GM23338 (cell line): Measurements from ENCODE around the gene MAD1L1. TPM values are rescaled to one million over a fixed set of nuclear protein-coding genes. Genes with fewer than 3 reads are reported as not detected.

Experiments used
- ATAC-seq: fragments of 200-7000 bp; cut with Tn5 transposase; 3 replicates; pipeline ENCODE4 v1.9.1; 2020
- DNase-seq: peaks from one replicate; pipeline ENCODE4 v3.0.0-alpha.2; 2015; ENCODE audit warnings: low spot score
- H2AFZ ChIP-seq: fragments of 200-600 bp; sonication (generic); 2 replicates; pipeline ENCODE4 v1.8.0; 2016; ENCODE audit warnings: antibody characterized with exemption, mild to moderate bottlenecking, moderate library complexity
- H3F3A ChIP-seq: fragments of 200-600 bp; sonication (generic); replicated peaks from 2 replicates; pipeline ENCODE4 v1.8.0; 2017; ENCODE audit warnings: antibody characterized with exemption, mixed run types, low read depth
- H3K27ac ChIP-seq: fragments of 200-600 bp; sonication (generic); 2 replicates; pipeline ENCODE4 v1.6.1; 2016; ENCODE audit warnings: low read depth
- H3K27me3 ChIP-seq: fragments of 200-600 bp; sonication (generic); 2 replicates; pipeline ENCODE4 v1.8.0; 2016; ENCODE audit warnings: mild to moderate bottlenecking, mixed run types, moderate library complexity; ENCODE audit not compliant: insufficient read depth
- H3K36me3 ChIP-seq: fragments of 200-600 bp; sonication (generic); 2 replicates; pipeline ENCODE4 v1.8.0; 2016; ENCODE audit warnings: mild to moderate bottlenecking; ENCODE audit not compliant: insufficient read depth
- H3K4me1 ChIP-seq: fragments of 200-600 bp; sonication (generic); 2 replicates; pipeline ENCODE4 v1.8.0; 2016; ENCODE audit warnings: mild to moderate bottlenecking, moderate library complexity; ENCODE audit not compliant: insufficient read depth
- H3K4me2 ChIP-seq: fragments of 200-600 bp; sonication (generic); 2 replicates; pipeline ENCODE4 v1.7.1; 2017; ENCODE audit warnings: mixed run types
- H3K4me3 ChIP-seq: fragments of 200-600 bp; sonication (generic); 2 replicates; pipeline ENCODE4 v1.6.1; 2016; ENCODE audit warnings: mixed run types
- H3K79me2 ChIP-seq: fragments of 200-600 bp; sonication (generic); replicated peaks from 2 replicates; pipeline ENCODE4 v1.8.0; 2017; ENCODE audit warnings: mild to moderate bottlenecking; ENCODE audit not compliant: insufficient read depth
- H3K9me2 ChIP-seq: fragments of 200-600 bp; sonication (generic); 2 replicates; pipeline ENCODE4 v1.8.0; 2017; ENCODE audit not compliant: insufficient read depth
- H4K20me1 ChIP-seq: fragments of 200-600 bp; sonication (generic); replicated peaks from 2 replicates; pipeline ENCODE4 v1.8.0; 2017; ENCODE audit warnings: mild to moderate bottlenecking; ENCODE audit not compliant: insufficient read depth
- H3K27ac Mint-ChIP-seq: 2 replicates; pipeline ENCODE4 v1.8.0; 2020; ENCODE audit warnings: inconsistent platforms, mild to moderate bottlenecking, moderate library complexity, mixed read lengths
- H3K27me3 Mint-ChIP-seq: 3 replicates; pipeline ENCODE4 v1.8.0; 2022; ENCODE audit warnings: low read depth, mild to moderate bottlenecking, moderate library complexity, mixed read lengths, inconsistent platforms; ENCODE audit not compliant: insufficient read depth, poor library complexity
- H3K36me3 Mint-ChIP-seq: 3 replicates; pipeline ENCODE4 v1.8.0; 2021; ENCODE audit warnings: low read depth, mild to moderate bottlenecking, inconsistent platforms, moderate library complexity, mixed read lengths
- H3K4me1 Mint-ChIP-seq: 3 replicates; pipeline ENCODE4 v1.8.0; 2020; ENCODE audit warnings: mild to moderate bottlenecking, inconsistent platforms, mixed read lengths
- H3K4me3 Mint-ChIP-seq: 3 replicates; pipeline ENCODE4 v1.8.0; 2021; ENCODE audit warnings: moderate library complexity, mild to moderate bottlenecking, inconsistent platforms, mixed read lengths
- H3K9me3 Mint-ChIP-seq: 3 replicates; pipeline ENCODE4 v1.8.0; 2020; ENCODE audit warnings: moderate library complexity, mild to moderate bottlenecking, inconsistent platforms, mixed read lengths
- CREB1 ChIP-seq: fragments of 250-450 bp; sonication (Bioruptor Pico); IDR thresholded peaks from 2 replicates; pipeline ENCODE4 v1.5.0; 2020; ENCODE audit warnings: low read depth, mild to moderate bottlenecking, moderate library complexity
- CTCF ChIP-seq, 2 experiments: fragments of 200-600 bp in 1 of 2; sonication (generic) in 1 of 2; conservative IDR thresholded peaks; 2 replicates each; pipeline versions ENCODE4 v1.5.1 to v1.6.1; 2016 to 2017; ENCODE audit warnings: antibody characterized with exemption in 2 of 2, low read depth in 2 of 2, mild to moderate bottlenecking in 2 of 2, moderate library complexity in 1 of 2
- EZH2 ChIP-seq: fragments of 200-600 bp; sonication (generic); IDR thresholded peaks from one replicate; pipeline ENCODE4 v1.8.0; 2017; ENCODE audit warnings: antibody characterized with exemption, mild to moderate bottlenecking, low read depth; ENCODE audit not compliant: unreplicated experiment
- EZH2phosphoT487 ChIP-seq: fragments of 200-600 bp; sonication (generic); IDR thresholded peaks from one replicate; pipeline ENCODE4 v1.8.1; 2018; ENCODE audit warnings: antibody characterized with exemption; ENCODE audit not compliant: unreplicated experiment
- JUNB ChIP-seq: IDR thresholded peaks from one replicate; pipeline ENCODE4 v1.6.1; 2016; ENCODE audit warnings: antibody characterized with exemption; ENCODE audit not compliant: unreplicated experiment
- NANOG ChIP-seq: IDR thresholded peaks from 2 replicates; pipeline ENCODE4 v1.6.1; 2016; ENCODE audit warnings: antibody characterized with exemption, borderline replicate concordance
- POLR2AphosphoS5 ChIP-seq: IDR thresholded peaks from 2 replicates; pipeline ENCODE4 v1.6.1; 2016; ENCODE audit warnings: antibody characterized with exemption, low read depth
- STAT1 ChIP-seq: IDR thresholded peaks from one replicate; pipeline ENCODE4 v1.6.1; 2016; ENCODE audit warnings: antibody characterized with exemption; ENCODE audit not compliant: unreplicated experiment
- ZNF114 ChIP-seq: fragments of 250-450 bp; sonication (Bioruptor Pico); IDR thresholded peaks from 2 replicates; pipeline ENCODE4 v1.5.0; 2020; ENCODE audit warnings: mild to moderate bottlenecking, moderate library complexity
- polyA plus RNA-seq: library from polyadenylated mRNA; unstranded; fragments of >200 nt; fragmentation: Nextera tagmentation; extraction: Ambion mirVana; gene quantifications from 2 replicates; pipeline ENCODE4 v1.2.1, GENCODE V29; 2016
- total RNA-seq: library from RNA; depleted of rRNA; stranded (reverse); fragments of >200 nt; shearing (Covaris generic); gene quantifications from 2 replicates; pipeline ENCODE4 v1.2.3, GENCODE V29; 2014
- TF ChIP-seq, protein P1 (sequence below): IDR thresholded peaks from one replicate; pipeline ENCODE4 v1.6.1; 2018; ENCODE audit warnings: antibody characterized with exemption; ENCODE audit not compliant: unreplicated experiment

Gene MAD1L1
- total and polyA plus RNA-seq, 2 experiments from 2014 or later: 40.3 to 59.3 TPM

GRCh38 chr7:1961701-1962276 lies 271.0 kb downstream of the MAD1L1 start (continued):
- TF ChIP-seq CTCF (conservative IDR thresholded peaks at IDR 0.05; ENCODE audit: low read depth in 2 of 2): no peak
- TF ChIP-seq STAT1: no peak
- no peak for TF ChIP-seq EZH2phosphoT487
- no peak for TF ChIP-seq ZNF114 (CRISPR knock-in tag)
- TF ChIP-seq POLR2AphosphoS5: no peak
- TF ChIP-seq NANOG: no peak
- TF ChIP-seq CREB1 (CRISPR knock-in tag): no peak
- TF ChIP-seq JUNB: no peak
- TF ChIP-seq, protein P1, sequence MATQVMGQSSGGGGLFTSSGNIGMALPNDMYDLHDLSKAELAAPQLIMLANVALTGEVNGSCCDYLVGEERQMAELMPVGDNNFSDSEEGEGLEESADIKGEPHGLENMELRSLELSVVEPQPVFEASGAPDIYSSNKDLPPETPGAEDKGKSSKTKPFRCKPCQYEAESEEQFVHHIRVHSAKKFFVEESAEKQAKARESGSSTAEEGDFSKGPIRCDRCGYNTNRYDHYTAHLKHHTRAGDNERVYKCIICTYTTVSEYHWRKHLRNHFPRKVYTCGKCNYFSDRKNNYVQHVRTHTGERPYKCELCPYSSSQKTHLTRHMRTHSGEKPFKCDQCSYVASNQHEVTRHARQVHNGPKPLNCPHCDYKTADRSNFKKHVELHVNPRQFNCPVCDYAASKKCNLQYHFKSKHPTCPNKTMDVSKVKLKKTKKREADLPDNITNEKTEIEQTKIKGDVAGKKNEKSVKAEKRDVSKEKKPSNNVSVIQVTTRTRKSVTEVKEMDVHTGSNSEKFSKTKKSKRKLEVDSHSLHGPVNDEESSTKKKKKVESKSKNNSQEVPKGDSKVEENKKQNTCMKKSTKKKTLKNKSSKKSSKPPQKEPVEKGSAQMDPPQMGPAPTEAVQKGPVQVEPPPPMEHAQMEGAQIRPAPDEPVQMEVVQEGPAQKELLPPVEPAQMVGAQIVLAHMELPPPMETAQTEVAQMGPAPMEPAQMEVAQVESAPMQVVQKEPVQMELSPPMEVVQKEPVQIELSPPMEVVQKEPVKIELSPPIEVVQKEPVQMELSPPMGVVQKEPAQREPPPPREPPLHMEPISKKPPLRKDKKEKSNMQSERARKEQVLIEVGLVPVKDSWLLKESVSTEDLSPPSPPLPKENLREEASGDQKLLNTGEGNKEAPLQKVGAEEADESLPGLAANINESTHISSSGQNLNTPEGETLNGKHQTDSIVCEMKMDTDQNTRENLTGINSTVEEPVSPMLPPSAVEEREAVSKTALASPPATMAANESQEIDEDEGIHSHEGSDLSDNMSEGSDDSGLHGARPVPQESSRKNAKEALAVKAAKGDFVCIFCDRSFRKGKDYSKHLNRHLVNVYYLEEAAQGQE: no peak
- no peak for TF ChIP-seq EZH2

DNA sequence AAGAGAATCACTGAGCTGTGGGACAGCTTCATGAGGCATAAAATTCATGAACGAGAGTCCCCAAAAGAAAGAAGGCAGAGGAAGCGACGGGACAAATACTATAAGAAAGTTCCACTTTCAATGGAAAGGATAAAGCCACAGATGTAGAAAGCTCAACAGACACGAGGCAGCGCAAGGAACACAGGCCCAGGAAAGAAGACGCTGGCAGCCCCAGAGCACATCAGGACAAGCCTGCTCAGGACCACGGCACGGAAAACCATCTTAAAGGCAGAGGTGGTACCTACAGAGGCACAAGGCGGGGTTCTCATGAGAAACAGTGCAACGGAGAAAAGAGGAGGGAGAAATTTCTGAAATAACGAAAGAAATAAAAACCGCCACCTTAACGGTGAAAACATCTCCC lies 273.4 kb downstream of the MAD1L1 start:
- Histone ChIP-seq H3K27me3 (no peaks in the 10 kb centered on the region), H3K79me2 (no peaks in the 10 kb centered on the region; the same call in none of the 2 replicates), H3K4me1 (no peaks in the 10 kb centered on the region), H3K36me3 (no peaks in the 10 kb centered on the region), H3K4me2 (no peak overlapping the region), H3K27ac (no peak overlapping the region), H4K20me1 (no peaks in the 10 kb centered on the region; the same call in 1 of the 2 replicates), H2AFZ (no peak overlapping the region), H3K4me3 (no peak overlapping the region), H3F3A (no peaks in the 10 kb centered on the region), H3K9me2 (no peaks in the 10 kb centered on the region)
- H3K4me3 Mint-ChIP-seq: no peak overlapping the region
- H3K27me3 Mint-ChIP-seq: peaks cover 8% of the 10 kb centered on the region
- no peak overlapping the region for H3K27ac Mint-ChIP-seq
- TF ChIP-seq EZH2 (no peak), CTCF (conservative IDR thresholded peaks at IDR 0.05; ENCODE audit: low read depth in 2 of 2) (no peak)
- peaks cover 14% of the 10 kb centered on the region for H3K36me3 Mint-ChIP-seq
- no peak for DNase-seq
- peaks cover 2% of the 10 kb centered on the region; the same call in 2 of the 3 replicates for H3K4me1 Mint-ChIP-seq
- ATAC-seq: no peak
- no peaks in the 10 kb centered on the region; the same call in 1 of the 3 replicates for H3K9me3 Mint-ChIP-seq
